ENCODE data around the gene NUCB1.
"Not testable (repeated sequence)": the region's sequence is repeated elsewhere in the genome, so short reads cannot be mapped to it uniquely, and the experiment has no call there.

The NUCB1 gene

DNA sequence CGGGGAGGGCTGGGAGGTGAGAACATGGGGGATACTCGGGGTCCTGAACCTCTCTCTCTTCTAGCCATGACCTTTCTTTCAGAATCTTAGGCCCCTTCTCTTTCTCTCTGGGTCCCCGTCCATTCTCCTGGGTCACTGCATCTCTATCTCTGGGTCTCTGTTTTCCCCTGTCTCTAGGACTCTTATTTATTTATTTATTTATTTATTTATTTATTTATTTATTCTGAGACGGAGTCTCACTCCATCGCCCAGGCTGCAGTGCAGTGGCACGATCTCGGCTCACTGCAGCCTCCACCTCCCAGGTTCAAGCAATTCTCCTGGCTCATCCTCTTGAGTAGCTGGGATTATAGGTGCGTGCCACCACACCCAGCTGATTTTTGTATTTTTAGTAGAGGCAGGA is 19.2 kb downstream of the NUCB1 start:
- not testable (repeated sequence) for H3K4me3 ChIP-seq (ENCODE audit: low read depth in 1 of 2, low read length in 2 of 2); H3K27ac ChIP-seq (ENCODE audit: low read depth, low read length); H3K27me3 ChIP-seq (ENCODE audit: control insufficient read depth in 1 of 2, insufficient read depth in 2 of 2, low read length in 2 of 2); H3K9me3 ChIP-seq (ENCODE audit: control insufficient read depth in 1 of 2, low read length in 2 of 2); H3K4me1 ChIP-seq (ENCODE audit: control insufficient read depth in 1 of 2, insufficient read depth in 2 of 2, low read length in 2 of 2); H3K9ac ChIP-seq (ENCODE audit: low read depth in 1 of 2, low read length in 2 of 2)
- H3K36me3 ChIP-seq (ENCODE audit: control insufficient read depth in 1 of 2, insufficient read depth in 2 of 2, low read length in 2 of 2), result peaks cover 36 to 72% of the 10 kb centered on the region in 2 donors

GRCh38 chr19:48920949-48921348 is 20.8 kb downstream of the NUCB1 start:
- H3K36me3 ChIP-seq (ENCODE audit: control insufficient read depth in 1 of 2, insufficient read depth in 2 of 2, low read length in 2 of 2), result peaks cover 28 to 55% of the 10 kb centered on the region in 2 donors

DNA sequence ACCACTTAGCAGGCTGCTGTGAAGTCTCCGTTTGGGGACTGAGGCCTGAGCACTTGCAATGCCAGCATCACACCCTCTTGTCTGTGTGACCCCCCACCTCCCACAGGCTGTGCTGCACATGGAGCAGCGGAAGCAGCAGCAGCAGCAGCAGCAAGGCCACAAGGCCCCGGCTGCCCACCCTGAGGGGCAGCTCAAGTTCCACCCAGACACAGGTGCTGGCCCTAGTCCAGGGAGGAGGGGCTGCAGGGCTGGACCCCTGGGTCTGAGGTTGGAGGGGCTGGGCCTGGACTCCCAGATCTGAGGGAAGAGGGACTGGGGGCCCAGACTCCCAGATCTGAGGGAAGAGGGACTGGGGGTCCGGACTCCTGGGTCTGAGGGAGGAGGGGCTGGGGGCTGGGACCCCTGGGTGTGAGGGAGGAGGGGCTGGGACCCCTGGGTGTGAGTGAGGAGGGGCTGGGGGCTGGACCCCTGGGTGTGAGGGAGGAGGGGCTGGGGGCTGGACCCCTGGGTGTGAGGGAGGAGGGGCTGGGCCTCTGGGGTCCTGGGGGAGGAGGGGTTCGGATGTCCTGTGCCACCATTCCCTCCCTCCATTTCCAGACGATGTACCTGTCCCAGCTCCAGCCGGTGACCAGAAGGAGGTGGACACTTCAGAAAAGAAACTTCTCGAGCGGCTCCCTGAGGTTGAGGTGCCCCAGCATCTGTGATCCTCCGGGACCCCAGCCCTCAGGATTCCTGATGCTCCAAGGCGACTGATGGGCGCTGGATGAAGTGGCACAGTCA is 21.8 kb downstream of the NUCB1 start:
- Histone ChIP-seq H3K27me3 (ENCODE audit: control insufficient read depth in 1 of 2, insufficient read depth in 2 of 2, low read length in 2 of 2) (no peaks in the 10 kb centered on the region), H3K27ac (ENCODE audit: low read depth, low read length) (no peak overlapping the region), H3K9ac (ENCODE audit: low read depth in 1 of 2, low read length in 2 of 2) (no peak overlapping the region), H3K4me1 (ENCODE audit: control insufficient read depth in 1 of 2, insufficient read depth in 2 of 2, low read length in 2 of 2) (peaks cover 0 to 2% of the 10 kb centered on the region in 2 donors), H3K4me3 (ENCODE audit: low read depth in 1 of 2, low read length in 2 of 2) (no peak overlapping the region), H3K9me3 (ENCODE audit: control insufficient read depth in 1 of 2, low read length in 2 of 2) (no peaks in the 10 kb centered on the region), H3K36me3 (ENCODE audit: control insufficient read depth in 1 of 2, insufficient read depth in 2 of 2, low read length in 2 of 2) (peaks cover 26 to 50% of the 10 kb centered on the region in 2 donors)

More at GRCh38 chr19:48920949-48921348, 20.8 kb downstream of the NUCB1 start:
- no peaks in the 10 kb centered on the region for H3K4me1 ChIP-seq (ENCODE audit: control insufficient read depth in 1 of 2, insufficient read depth in 2 of 2, low read length in 2 of 2)
- no peaks in the 10 kb centered on the region for H3K9me3 ChIP-seq (ENCODE audit: control insufficient read depth in 1 of 2, low read length in 2 of 2)
- H3K27me3 ChIP-seq (ENCODE audit: control insufficient read depth in 1 of 2, insufficient read depth in 2 of 2, low read length in 2 of 2), result no peaks in the 10 kb centered on the region
- no peak overlapping the region for H3K4me3 ChIP-seq (ENCODE audit: low read depth in 1 of 2, low read length in 2 of 2)
- H3K27ac ChIP-seq (ENCODE audit: low read depth, low read length), result no peak overlapping the region
- no peak overlapping the region for H3K9ac ChIP-seq (ENCODE audit: low read depth in 1 of 2, low read length in 2 of 2)

DNA sequence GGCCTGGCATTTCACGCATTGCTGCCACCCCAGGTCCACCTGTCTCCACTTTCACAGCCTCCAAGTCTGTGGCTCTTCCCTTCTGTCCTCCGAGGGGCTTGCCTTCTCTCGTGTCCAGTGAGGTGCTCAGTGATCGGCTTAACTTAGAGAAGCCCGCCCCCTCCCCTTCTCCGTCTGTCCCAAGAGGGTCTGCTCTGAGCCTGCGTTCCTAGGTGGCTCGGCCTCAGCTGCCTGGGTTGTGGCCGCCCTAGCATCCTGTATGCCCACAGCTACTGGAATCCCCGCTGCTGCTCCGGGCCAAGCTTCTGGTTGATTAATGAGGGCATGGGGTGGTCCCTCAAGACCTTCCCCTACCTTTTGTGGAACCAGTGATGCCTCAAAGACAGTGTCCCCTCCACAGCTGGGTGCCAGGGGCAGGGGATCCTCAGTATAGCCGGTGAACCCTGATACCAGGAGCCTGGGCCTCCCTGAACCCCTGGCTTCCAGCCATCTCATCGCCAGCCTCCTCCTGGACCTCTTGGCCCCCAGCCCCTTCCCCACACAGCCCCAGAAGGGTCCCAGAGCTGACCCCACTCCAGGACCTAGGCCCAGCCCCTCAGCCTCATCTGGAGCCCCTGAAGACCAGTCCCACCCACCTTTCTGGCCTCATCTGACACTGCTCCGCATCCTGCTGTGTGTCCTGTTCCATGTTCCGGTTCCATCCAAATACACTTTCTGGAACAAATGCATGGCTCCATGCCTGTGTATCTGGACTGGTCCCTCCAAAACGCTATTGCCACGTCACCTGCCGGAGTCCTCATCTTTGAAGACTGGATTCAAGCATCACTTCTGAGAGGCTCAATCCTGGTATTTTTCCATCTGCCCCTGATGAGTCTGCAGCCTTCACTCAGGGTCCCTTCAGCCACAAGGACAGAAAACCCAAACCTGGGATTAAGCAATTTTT is 22.7 kb downstream of the NUCB1 start:
- H3K36me3 ChIP-seq (ENCODE audit: control insufficient read depth in 1 of 2, insufficient read depth in 2 of 2, low read length in 2 of 2), result peaks cover 25 to 49% of the 10 kb centered on the region in 2 donors
- no peaks in the 10 kb centered on the region for H3K9me3 ChIP-seq (ENCODE audit: control insufficient read depth in 1 of 2, low read length in 2 of 2)
- H3K9ac ChIP-seq (ENCODE audit: low read depth in 1 of 2, low read length in 2 of 2), result no peak overlapping the region
- peaks cover 0 to 3% of the 10 kb centered on the region in 2 donors for H3K4me1 ChIP-seq (ENCODE audit: control insufficient read depth in 1 of 2, insufficient read depth in 2 of 2, low read length in 2 of 2)
- H3K27me3 ChIP-seq (ENCODE audit: control insufficient read depth in 1 of 2, insufficient read depth in 2 of 2, low read length in 2 of 2), result no peaks in the 10 kb centered on the region
- no peak overlapping the region for H3K27ac ChIP-seq (ENCODE audit: low read depth, low read length)
- no peak overlapping the region for H3K4me3 ChIP-seq (ENCODE audit: low read depth in 1 of 2, low read length in 2 of 2)

DNA sequence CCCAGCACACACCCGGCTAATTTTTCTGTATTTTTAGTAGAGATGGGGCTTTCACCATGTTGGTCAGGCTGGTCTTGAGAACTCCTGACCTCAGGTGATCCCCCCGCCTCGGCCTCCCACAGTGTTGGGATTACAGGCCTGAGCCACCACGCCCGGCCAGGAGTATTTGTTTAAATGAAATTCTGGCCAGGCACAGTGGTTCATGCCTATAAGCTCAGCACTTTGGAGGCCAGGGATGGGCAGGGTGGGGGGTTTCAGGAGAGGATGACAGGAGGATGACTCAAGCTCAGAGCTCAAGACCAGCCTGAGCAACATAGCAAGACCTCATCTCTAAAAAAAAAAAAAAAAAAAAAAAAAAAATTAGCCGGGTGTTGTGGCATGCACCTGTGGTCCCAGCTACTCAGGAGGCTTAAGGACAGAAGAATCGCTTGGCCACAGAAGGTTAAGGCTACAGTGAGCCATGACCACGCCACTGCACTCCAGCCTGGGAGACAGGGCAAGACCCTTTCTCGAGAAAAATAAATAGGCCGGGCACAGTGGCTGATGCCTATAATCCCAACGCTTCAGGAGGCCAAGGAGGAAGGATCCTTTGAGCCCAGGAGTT is 25.2 kb downstream of the NUCB1 start:
- no peak overlapping the region for H3K4me3 ChIP-seq (ENCODE audit: low read depth in 1 of 2, low read length in 2 of 2)
- no peak overlapping the region for H3K27ac ChIP-seq (ENCODE audit: low read depth, low read length)
- no peaks in the 10 kb centered on the region for H3K9me3 ChIP-seq (ENCODE audit: control insufficient read depth in 1 of 2, low read length in 2 of 2)
- no peaks in the 10 kb centered on the region for H3K27me3 ChIP-seq (ENCODE audit: control insufficient read depth in 1 of 2, insufficient read depth in 2 of 2, low read length in 2 of 2)
- H3K4me1 ChIP-seq (ENCODE audit: control insufficient read depth in 1 of 2, insufficient read depth in 2 of 2, low read length in 2 of 2), result peaks cover 0 to 7% of the 10 kb centered on the region in 2 donors
- H3K9ac ChIP-seq (ENCODE audit: low read depth in 1 of 2, low read length in 2 of 2), result no peak overlapping the region
- peaks cover 11 to 26% of the 10 kb centered on the region in 2 donors for H3K36me3 ChIP-seq (ENCODE audit: control insufficient read depth in 1 of 2, insufficient read depth in 2 of 2, low read length in 2 of 2)

- not testable (repeated sequence) for H3K27me3 ChIP-seq (ENCODE audit: control insufficient read depth in 1 of 2, insufficient read depth in 2 of 2, low read length in 2 of 2); H3K9ac ChIP-seq (ENCODE audit: low read depth in 1 of 2, low read length in 2 of 2); H3K27ac ChIP-seq (ENCODE audit: low read depth, low read length); H3K4me1 ChIP-seq (ENCODE audit: control insufficient read depth in 1 of 2, insufficient read depth in 2 of 2, low read length in 2 of 2); H3K4me3 ChIP-seq (ENCODE audit: low read depth in 1 of 2, low read length in 2 of 2); H3K9me3 ChIP-seq (ENCODE audit: control insufficient read depth in 1 of 2, low read length in 2 of 2)
- peaks cover 11 to 22% of the 10 kb centered on the region in 2 donors for H3K36me3 ChIP-seq (ENCODE audit: control insufficient read depth in 1 of 2, insufficient read depth in 2 of 2, low read length in 2 of 2)
These were observed 25.8 kb downstream of the NUCB1 start for GRCh38 chr19:48925890-48926289.

- peak overlapping the region in 1 of 2 donors; percentile 30 for H3K4me3 ChIP-seq (ENCODE audit: low read depth in 1 of 2, low read length in 2 of 2)
- no peak overlapping the region for H3K27ac ChIP-seq (ENCODE audit: low read depth, low read length)
- H3K9ac ChIP-seq (ENCODE audit: low read depth in 1 of 2, low read length in 2 of 2), result no peak overlapping the region
- H3K27me3 ChIP-seq (ENCODE audit: control insufficient read depth in 1 of 2, insufficient read depth in 2 of 2, low read length in 2 of 2), result no peaks in the 10 kb centered on the region
- peaks cover 6 to 13% of the 10 kb centered on the region in 2 donors for H3K36me3 ChIP-seq (ENCODE audit: control insufficient read depth in 1 of 2, insufficient read depth in 2 of 2, low read length in 2 of 2)
- peaks cover 0 to 7% of the 10 kb centered on the region in 2 donors for H3K4me1 ChIP-seq (ENCODE audit: control insufficient read depth in 1 of 2, insufficient read depth in 2 of 2, low read length in 2 of 2)
- H3K9me3 ChIP-seq (ENCODE audit: control insufficient read depth in 1 of 2, low read length in 2 of 2), result no peaks in the 10 kb centered on the region
These were observed 26.8 kb downstream of the NUCB1 start for GRCh38 chr19:48926909-48927308.

DNA sequence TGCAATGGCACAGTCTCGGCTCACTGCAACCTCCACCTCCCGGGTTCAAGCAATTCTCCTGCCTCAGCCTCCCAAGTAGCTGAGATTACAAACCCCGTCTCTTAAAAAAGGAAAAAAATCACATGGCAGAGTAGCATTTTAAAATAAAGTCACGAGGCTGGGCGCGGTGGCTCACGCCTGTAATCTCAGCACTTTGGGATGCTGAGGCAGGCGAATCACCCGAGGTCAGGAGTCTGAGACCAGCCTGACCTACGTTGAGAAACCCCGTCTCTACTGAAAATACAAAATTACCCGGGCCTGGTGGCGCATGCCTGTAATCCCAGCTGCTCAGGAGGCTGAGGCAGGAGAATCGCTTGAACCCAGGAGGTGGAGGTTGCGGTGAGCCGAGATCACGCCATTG is 27.6 kb downstream of the NUCB1 start:
- H3K27me3 ChIP-seq (ENCODE audit: control insufficient read depth in 1 of 2, insufficient read depth in 2 of 2, low read length in 2 of 2); H3K36me3 ChIP-seq (ENCODE audit: control insufficient read depth in 1 of 2, insufficient read depth in 2 of 2, low read length in 2 of 2); H3K27ac ChIP-seq (ENCODE audit: low read depth, low read length); H3K4me3 ChIP-seq (ENCODE audit: low read depth in 1 of 2, low read length in 2 of 2); H3K9ac ChIP-seq (ENCODE audit: low read depth in 1 of 2, low read length in 2 of 2); H3K9me3 ChIP-seq (ENCODE audit: control insufficient read depth in 1 of 2, low read length in 2 of 2); H3K4me1 ChIP-seq (ENCODE audit: control insufficient read depth in 1 of 2, insufficient read depth in 2 of 2, low read length in 2 of 2): not testable (repeated sequence)

- H3K9ac ChIP-seq (ENCODE audit: low read depth in 1 of 2, low read length in 2 of 2), result no peak overlapping the region
- no peaks in the 10 kb centered on the region for H3K36me3 ChIP-seq (ENCODE audit: control insufficient read depth in 1 of 2, insufficient read depth in 2 of 2, low read length in 2 of 2)
- no peak overlapping the region for H3K4me3 ChIP-seq (ENCODE audit: low read depth in 1 of 2, low read length in 2 of 2)
- no peaks in the 10 kb centered on the region for H3K9me3 ChIP-seq (ENCODE audit: control insufficient read depth in 1 of 2, low read length in 2 of 2)
- no peak overlapping the region for H3K27ac ChIP-seq (ENCODE audit: low read depth, low read length)
- no peaks in the 10 kb centered on the region for H3K27me3 ChIP-seq (ENCODE audit: control insufficient read depth in 1 of 2, insufficient read depth in 2 of 2, low read length in 2 of 2)
- peaks cover 6 to 14% of the 10 kb centered on the region in 2 donors for H3K4me1 ChIP-seq (ENCODE audit: control insufficient read depth in 1 of 2, insufficient read depth in 2 of 2, low read length in 2 of 2)
These were observed 28.3 kb downstream of the NUCB1 start for GRCh38 chr19:48928164-48929025.

Measured in duodenal mucosa (tissue), 2 donors.